Measurements from ENCODE around the gene CNTN1. TPM values are rescaled to one million over a fixed set of nuclear protein-coding genes. Genes with fewer than 3 reads are reported as not detected.

Gene CNTN1
- total and polyA plus RNA-seq, 8 donors, result 2.7 to 63.5 (median 45.8) TPM

- Histone ChIP-seq H3K4me3 (no peak overlapping the region), H3K27ac (no peak overlapping the region), H3K36me3 (no peaks in the 10 kb centered on the region), H3K9me3 (peaks cover 0 to 51% of the 10 kb centered on the region in 2 donors), H3K4me1 (peaks cover 0 to 6% of the 10 kb centered on the region in 2 donors), H3K27me3 (no peaks in the 10 kb centered on the region)
- DNase-seq (no peak), ATAC-seq (no peak)
- TF ChIP-seq CTCF (IDR thresholded peaks at IDR 0.05), result no peak
- intact Hi-C loops (cut with DNase I), result no loop called here
Observed at GRCh38 chr12:41011939-41012338, 319.7 kb downstream of the CNTN1 start.

GRCh38 chr12:41013881-41014642, 321.8 kb downstream of the CNTN1 start:
- no peaks in the 10 kb centered on the region for H3K36me3 ChIP-seq
- ATAC-seq (no peak), DNase-seq (peak in 2 of 4 donors; percentile 13 to 24)
- H3K4me1 ChIP-seq, result peaks cover 0 to 6% of the 10 kb centered on the region in 2 donors
- no peaks in the 10 kb centered on the region for H3K27me3 ChIP-seq
- H3K9me3 ChIP-seq, result peaks cover 0 to 33% of the 10 kb centered on the region in 2 donors
- H3K27ac ChIP-seq, result no peak overlapping the region
- no peak for TF ChIP-seq CTCF (IDR thresholded peaks at IDR 0.05)
- intact Hi-C loops (cut with DNase I), result no loop called here
- H3K4me3 ChIP-seq, result no peak overlapping the region

- H3K9me3 ChIP-seq, result peaks cover 0 to 27% of the 10 kb centered on the region in 2 donors
- H3K27me3 ChIP-seq, result no peaks in the 10 kb centered on the region
- no peaks in the 10 kb centered on the region for H3K36me3 ChIP-seq
- ATAC-seq (no peak), DNase-seq (no peak)
- no peak overlapping the region for H3K27ac ChIP-seq
- no peak overlapping the region for H3K4me3 ChIP-seq
- peaks cover 0 to 6% of the 10 kb centered on the region in 2 donors for H3K4me1 ChIP-seq
- intact Hi-C loops (cut with DNase I), result no loop called here
- no peak for TF ChIP-seq CTCF (IDR thresholded peaks at IDR 0.05)
Observed at GRCh38 chr12:41014643-41015020, 322.4 kb downstream of the CNTN1 start.

DNA sequence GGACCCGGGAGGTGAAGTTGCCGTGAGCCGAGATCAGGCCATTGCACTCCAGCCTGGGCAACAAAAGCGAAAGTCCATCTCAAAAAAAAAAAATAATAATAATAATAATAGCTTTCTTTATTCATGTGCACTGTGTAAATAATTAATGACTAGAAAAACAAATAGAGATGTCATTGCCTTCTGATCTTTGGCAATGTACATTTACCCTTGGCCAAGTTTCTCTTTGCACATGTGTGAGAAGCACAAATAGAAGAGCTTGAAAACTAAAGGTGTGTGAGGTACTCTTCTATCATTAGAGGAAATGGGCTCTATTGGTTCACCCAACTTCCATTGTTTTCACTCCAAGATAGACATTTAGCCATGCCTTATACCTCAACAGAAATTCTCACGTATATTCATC, 325.8 kb downstream of the CNTN1 start:
- H3K27me3 ChIP-seq, result no peaks in the 10 kb centered on the region
- no peaks in the 10 kb centered on the region for H3K9me3 ChIP-seq
- no peak overlapping the region for H3K4me3 ChIP-seq
- H3K27ac ChIP-seq, result no peak overlapping the region
- intact Hi-C loops (cut with DNase I), result no loop called here
- H3K36me3 ChIP-seq, result no peaks in the 10 kb centered on the region
- ATAC-seq (no peak), DNase-seq (no peak)
- no peak for TF ChIP-seq CTCF (IDR thresholded peaks at IDR 0.05)
- peaks cover 0 to 6% of the 10 kb centered on the region in 2 donors for H3K4me1 ChIP-seq

GRCh38 chr12:41019461-41019860, 327.2 kb downstream of the CNTN1 start:
- DNase-seq (no peak), ATAC-seq (no peak)
- Histone ChIP-seq H3K4me1 (peaks cover 0 to under 1% of the 10 kb centered on the region in 2 donors), H3K27ac (no peak overlapping the region), H3K36me3 (no peaks in the 10 kb centered on the region), H3K9me3 (no peaks in the 10 kb centered on the region), H3K27me3 (no peaks in the 10 kb centered on the region), H3K4me3 (no peak overlapping the region)
- intact Hi-C loops (cut with DNase I), result no loop called here
- no peak for TF ChIP-seq CTCF (IDR thresholded peaks at IDR 0.05)
